A549 (cell line): ENCODE measurements around the gene DNAH7.

ENCODE experiments used
- CHD2 ChIP-seq: fragments of 150-350 bp; IDR thresholded peaks from 2 replicates; pipeline ENCODE4 v1.6.1; 2014; ENCODE audit warnings: low read length; ENCODE audit not compliant: partially characterized antibody
- EP300 ChIP-seq, 2 experiments: fragments of >200 bp; sonication (Bioruptor Twin); formaldehyde crosslinking; IDR thresholded peaks; 2 replicates in 1 of 2; 3 replicates in 1 of 2; pipeline ENCODE4 v1.6.1; 2016 to 2017
- JUN ChIP-seq, 2 experiments: fragments of >200 bp; sonication (Bioruptor Twin); formaldehyde crosslinking; IDR thresholded peaks; 2 replicates in 1 of 2; 3 replicates in 1 of 2; pipeline ENCODE4 v1.6.1; 2016 to 2017
- MAFK ChIP-seq: fragments of 450-650 bp; IDR thresholded peaks from 2 replicates; pipeline ENCODE4 v1.6.1; 2014; ENCODE audit not compliant: partially characterized antibody
- POLR2A ChIP-seq: IDR thresholded peaks from 2 replicates; pipeline ENCODE4 v1.6.1; 2012; ENCODE audit warnings: mild to moderate bottlenecking, low read length
- RAD21 ChIP-seq, 2 experiments: fragments of >200 bp in 1 of 2; sonication (Bioruptor Twin) in 1 of 2; formaldehyde crosslinking in 1 of 2; IDR thresholded peaks in 1 of 2; conservative IDR thresholded peaks in 1 of 2; 2 replicates in 1 of 2; 3 replicates in 1 of 2; pipeline ENCODE4 v1.6.1; 2012 to 2018; ENCODE audit warnings: inconsistent platforms in 1 of 2
- RARB ChIP-seq: fragments of 250-450 bp; sonication (Bioruptor Pico); IDR thresholded peaks from 2 replicates; pipeline ENCODE4 v1.8.0; 2021; ENCODE audit warnings: mild to moderate bottlenecking, moderate library complexity
- RNF2 ChIP-seq: fragments of 200-600 bp; sonication (generic); IDR thresholded peaks from 2 replicates; pipeline ENCODE4 v1.6.1; 2016; ENCODE audit warnings: low read depth, mild to moderate bottlenecking, antibody characterized with exemption, moderate library complexity, borderline replicate concordance
- SMC3 ChIP-seq: fragments of >200 bp; sonication (Bioruptor Twin); formaldehyde crosslinking; IDR thresholded peaks from 3 replicates; pipeline ENCODE4 v1.6.1; 2018; ENCODE audit warnings: inconsistent platforms
- TF ChIP-seq, protein P1 (sequence below): fragments of >200 bp; sonication (Bioruptor Twin); formaldehyde crosslinking; IDR thresholded peaks from 3 replicates; pipeline ENCODE4 v1.5.1; 2016
- TF ChIP-seq, protein P2 (sequence below): IDR thresholded peaks from 2 replicates; pipeline ENCODE4 v1.6.1; 2012
- TF ChIP-seq, protein P3 (sequence below): fragments of 450-650 bp; IDR thresholded peaks from 2 replicates; pipeline ENCODE4 v1.6.1; 2014; ENCODE audit warnings: antibody characterized with exemption

DNA sequence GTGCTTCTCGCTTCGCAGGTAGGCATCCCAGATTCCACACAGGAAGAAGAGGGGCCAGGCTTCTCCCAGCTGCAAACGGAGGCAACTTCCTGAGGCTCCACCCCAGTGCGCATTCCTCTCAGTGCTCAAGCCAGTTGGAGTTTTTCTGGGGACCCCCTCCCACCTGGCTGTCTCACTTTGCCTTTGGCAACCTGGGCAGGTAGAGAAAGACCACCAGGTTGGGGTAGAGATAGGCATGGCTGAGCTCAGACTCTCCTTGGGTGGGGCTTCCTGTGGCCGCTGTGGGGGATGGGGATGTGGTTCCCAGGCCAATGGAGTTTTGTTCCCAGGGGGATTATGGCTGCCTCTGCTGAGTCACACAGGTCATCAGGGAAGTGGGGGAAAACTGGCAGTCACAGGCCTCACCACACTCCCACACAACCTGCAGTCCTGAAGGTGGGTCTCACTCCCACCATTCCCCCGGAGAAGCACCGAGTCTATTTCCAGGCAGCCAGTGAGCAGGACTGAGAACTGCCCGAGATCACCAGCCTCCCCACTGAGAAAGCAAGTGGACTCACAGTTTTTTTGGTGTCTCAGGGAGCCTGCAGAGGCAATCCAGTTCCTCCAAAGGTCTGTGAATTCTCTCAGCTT, 373.5 kb downstream of the DNAH7 start:
- TF ChIP-seq, protein P1, sequence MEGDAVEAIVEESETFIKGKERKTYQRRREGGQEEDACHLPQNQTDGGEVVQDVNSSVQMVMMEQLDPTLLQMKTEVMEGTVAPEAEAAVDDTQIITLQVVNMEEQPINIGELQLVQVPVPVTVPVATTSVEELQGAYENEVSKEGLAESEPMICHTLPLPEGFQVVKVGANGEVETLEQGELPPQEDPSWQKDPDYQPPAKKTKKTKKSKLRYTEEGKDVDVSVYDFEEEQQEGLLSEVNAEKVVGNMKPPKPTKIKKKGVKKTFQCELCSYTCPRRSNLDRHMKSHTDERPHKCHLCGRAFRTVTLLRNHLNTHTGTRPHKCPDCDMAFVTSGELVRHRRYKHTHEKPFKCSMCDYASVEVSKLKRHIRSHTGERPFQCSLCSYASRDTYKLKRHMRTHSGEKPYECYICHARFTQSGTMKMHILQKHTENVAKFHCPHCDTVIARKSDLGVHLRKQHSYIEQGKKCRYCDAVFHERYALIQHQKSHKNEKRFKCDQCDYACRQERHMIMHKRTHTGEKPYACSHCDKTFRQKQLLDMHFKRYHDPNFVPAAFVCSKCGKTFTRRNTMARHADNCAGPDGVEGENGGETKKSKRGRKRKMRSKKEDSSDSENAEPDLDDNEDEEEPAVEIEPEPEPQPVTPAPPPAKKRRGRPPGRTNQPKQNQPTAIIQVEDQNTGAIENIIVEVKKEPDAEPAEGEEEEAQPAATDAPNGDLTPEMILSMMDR = no peak
- TF ChIP-seq, protein P2, sequence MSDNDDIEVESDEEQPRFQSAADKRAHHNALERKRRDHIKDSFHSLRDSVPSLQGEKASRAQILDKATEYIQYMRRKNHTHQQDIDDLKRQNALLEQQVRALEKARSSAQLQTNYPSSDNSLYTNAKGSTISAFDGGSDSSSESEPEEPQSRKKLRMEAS = no peak
- TF ChIP-seq, protein P3, sequence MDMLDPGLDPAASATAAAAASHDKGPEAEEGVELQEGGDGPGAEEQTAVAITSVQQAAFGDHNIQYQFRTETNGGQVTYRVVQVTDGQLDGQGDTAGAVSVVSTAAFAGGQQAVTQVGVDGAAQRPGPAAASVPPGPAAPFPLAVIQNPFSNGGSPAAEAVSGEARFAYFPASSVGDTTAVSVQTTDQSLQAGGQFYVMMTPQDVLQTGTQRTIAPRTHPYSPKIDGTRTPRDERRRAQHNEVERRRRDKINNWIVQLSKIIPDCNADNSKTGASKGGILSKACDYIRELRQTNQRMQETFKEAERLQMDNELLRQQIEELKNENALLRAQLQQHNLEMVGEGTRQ = no peak
- TF ChIP-seq SMC3 (no peak), RAD21 (conservative IDR thresholded peaks at IDR 0.05 in 1 of 2, IDR thresholded peaks at IDR 0.05 in 1 of 2) (no peak), RARB (CRISPR knock-in tag) (no peak), CHD2 (no peak), POLR2A (no peak), RNF2 (no peak), EP300 (IDR thresholded peaks at IDR 0.05) (no peak), JUN (IDR thresholded peaks at IDR 0.05) (no peak), MAFK (no peak)
